Heart left ventricle (tissue), 13 donors: Measurements from ENCODE around the gene SWT1.

Source experiments
- POLR2A ChIP-seq, 2 donors: fragments of 450-650 bp; IDR thresholded peaks; one replicate each; pipeline ENCODE4 v1.6.1; 2017; ENCODE audit warnings: antibody characterized with exemption in 2 of 2, mild to moderate bottlenecking in 2 of 2, moderate library complexity in 2 of 2
- TF ChIP-seq, protein P1 (sequence below), 12 donors: fragments of 200-600 bp; sonication (generic) in 4 of 12; IDR thresholded peaks; one replicate each; pipeline versions ENCODE4 v1.5.0 to v1.8.0; 2018 to 2022; ENCODE audit warnings: antibody characterized with exemption in 12 of 12, mild to moderate bottlenecking in 5 of 12
- donor health status: ischemic (EF 13 %, LVEDD 7.1; RV severe dilation, severe dysfunction).
- donor health status: DM: no; HTN: yes; CAD: no.
- donor health status: DM: no; HTN: no; CAD: no.
- donor health status: ischemic (EF 25% LVEDD 6.9; RV normal size, moderate dysfunction).
- donor health status: ischemic (EF 25% LVEDD 5.7; RV mildly dilated, moderate dysfunction).
- donor health status: ischemic (EF 35%, LVEDD 5.7; RV mildly dilated, moderate dysfunction).
- donor health status: nonischemic (EF 11% LVEDD 7.7; RV severe dilation, severe dysfunction).
- donor health status: DM: yes; HTN: yes; CAD: no.
- donor health status: PGD.
- donor health status: ischemic (EF 29% LVEDD 5.4; RV normal size, mild dysfunction).
- donor health status: nonischemic (EF 23%, LVEDD 6.1; RV moderate dilation, normal function).

DNA sequence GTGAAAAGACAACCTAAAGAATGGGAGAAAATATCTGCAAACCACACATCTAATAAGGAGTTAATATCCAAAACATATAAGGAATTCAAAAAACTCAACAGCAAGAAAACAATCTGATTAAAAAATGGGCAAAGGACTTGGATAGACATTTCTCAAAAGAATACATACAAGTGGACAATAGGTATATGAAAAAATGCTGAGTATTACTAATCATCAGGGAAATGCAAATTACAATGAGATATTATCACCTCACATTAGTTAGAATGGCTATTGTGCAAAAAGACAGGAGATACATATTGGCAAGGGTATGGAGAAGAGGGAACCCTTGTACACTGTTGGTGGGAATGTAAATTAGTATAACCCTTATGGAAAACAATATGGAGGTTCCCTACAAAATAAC, 45.1 kb upstream of the SWT1 start:
- TF ChIP-seq, protein P1, sequence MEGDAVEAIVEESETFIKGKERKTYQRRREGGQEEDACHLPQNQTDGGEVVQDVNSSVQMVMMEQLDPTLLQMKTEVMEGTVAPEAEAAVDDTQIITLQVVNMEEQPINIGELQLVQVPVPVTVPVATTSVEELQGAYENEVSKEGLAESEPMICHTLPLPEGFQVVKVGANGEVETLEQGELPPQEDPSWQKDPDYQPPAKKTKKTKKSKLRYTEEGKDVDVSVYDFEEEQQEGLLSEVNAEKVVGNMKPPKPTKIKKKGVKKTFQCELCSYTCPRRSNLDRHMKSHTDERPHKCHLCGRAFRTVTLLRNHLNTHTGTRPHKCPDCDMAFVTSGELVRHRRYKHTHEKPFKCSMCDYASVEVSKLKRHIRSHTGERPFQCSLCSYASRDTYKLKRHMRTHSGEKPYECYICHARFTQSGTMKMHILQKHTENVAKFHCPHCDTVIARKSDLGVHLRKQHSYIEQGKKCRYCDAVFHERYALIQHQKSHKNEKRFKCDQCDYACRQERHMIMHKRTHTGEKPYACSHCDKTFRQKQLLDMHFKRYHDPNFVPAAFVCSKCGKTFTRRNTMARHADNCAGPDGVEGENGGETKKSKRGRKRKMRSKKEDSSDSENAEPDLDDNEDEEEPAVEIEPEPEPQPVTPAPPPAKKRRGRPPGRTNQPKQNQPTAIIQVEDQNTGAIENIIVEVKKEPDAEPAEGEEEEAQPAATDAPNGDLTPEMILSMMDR (IDR thresholded peaks at IDR 0.05), result no peak
- TF ChIP-seq POLR2A (IDR thresholded peaks at IDR 0.05), result no peak
